ENCODE results near the gene MZF1.

GRCh38 chr19:58582985-58583384, 9.8 kb upstream of the MZF1 start:
- TF ChIP-seq CTCF (IDR thresholded peaks at IDR 0.05) = no peak
- TF ChIP-seq POLR2A (IDR thresholded peaks at IDR 0.05) = no peak
